Gastrocnemius medialis (tissue), 4 donors: ENCODE measurements around the gene CLSTN2.

Source experiments
- CTCF ChIP-seq, 5 experiments: fragments of 450-650 bp in 3 of 5; fragments of 200-600 bp in 2 of 5; sonication (generic) in 2 of 5; IDR thresholded peaks in 4 of 5; conservative IDR thresholded peaks in 1 of 5; 1 replicate in 4 of 5; 2 replicates in 1 of 5; pipeline ENCODE4 v1.5.1; 2016 to 2019; ENCODE audit warnings: antibody characterized with exemption in 5 of 5, mild to moderate bottlenecking in 3 of 5, moderate library complexity in 3 of 5
- POLR2A ChIP-seq, 2 donors: fragments of 450-650 bp; IDR thresholded peaks; one replicate each; pipeline ENCODE4 v1.6.1; 2017; ENCODE audit warnings: antibody characterized with exemption in 2 of 2, mild to moderate bottlenecking in 2 of 2, moderate library complexity in 2 of 2

GRCh38 chr3:139944256-139944910, 9.4 kb downstream of the CLSTN2 start:
- TF ChIP-seq CTCF (IDR thresholded peaks at IDR 0.05 in 4 of 5, conservative IDR thresholded peaks at IDR 0.05 in 1 of 5), result no peak
- no peak for TF ChIP-seq POLR2A (IDR thresholded peaks at IDR 0.05)
